GM12892 (cell line): ENCODE data around the gene IL4I1.

Experiments used
- POLR2A ChIP-seq: IDR thresholded peaks from 2 replicates; pipeline ENCODE4 v1.6.1; 2011; ENCODE audit warnings: low read depth, low read length, control low read depth
- POLR2AphosphoS5 ChIP-seq: IDR thresholded peaks from 2 replicates; pipeline ENCODE4 v1.6.1; 2011; ENCODE audit warnings: low read depth, low read length, control low read depth
- TAF1 ChIP-seq: IDR thresholded peaks from 2 replicates; pipeline ENCODE4 v1.6.1; 2011; ENCODE audit warnings: low read depth, mild to moderate bottlenecking, control low read depth, low read length, borderline replicate concordance

DNA sequence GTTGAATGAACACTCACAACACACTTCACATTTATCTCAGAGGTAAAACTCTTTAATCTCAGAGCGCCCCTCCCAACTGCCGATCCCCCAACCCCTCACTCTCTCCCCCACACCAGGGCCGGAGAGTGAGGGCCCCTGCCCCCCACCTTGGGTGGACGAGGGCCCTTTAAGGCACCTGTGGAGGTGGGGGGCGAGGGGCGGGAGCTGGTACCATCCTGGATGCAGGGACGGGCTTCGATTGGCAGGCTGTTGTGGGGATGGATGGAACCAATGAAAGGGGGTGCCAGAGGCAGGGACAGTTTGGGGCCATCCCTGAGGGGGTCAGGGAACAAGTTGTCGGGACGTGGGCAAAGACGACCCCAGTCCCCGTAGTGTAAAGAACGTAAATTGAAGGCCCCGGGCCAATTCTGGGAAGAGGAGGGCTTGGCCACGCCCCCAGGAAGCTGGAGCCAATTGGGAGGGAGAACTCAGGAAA lies 27.6 kb downstream of the IL4I1 start:
- TF ChIP-seq POLR2A (no peak), POLR2AphosphoS5 (no peak), TAF1 (no peak)
